NB4 (cell line): ENCODE results near the gene ARMC5.

Source experiments
- CTCF ChIP-seq: IDR thresholded peaks from one replicate; pipeline ENCODE4 v1.5.1; 2012; ENCODE audit warnings: low read depth, low read length
- POLR2A ChIP-seq: IDR thresholded peaks from 2 replicates; pipeline ENCODE4 v1.6.1; 2011; ENCODE audit warnings: mild to moderate bottlenecking; ENCODE audit not compliant: insufficient read length; ENCODE audit errors: extremely low read depth
- TF ChIP-seq, protein P1 (sequence below): IDR thresholded peaks from 2 replicates; pipeline ENCODE4 v1.6.1; 2011; ENCODE audit warnings: low read depth, low read length

- TF ChIP-seq, protein P1, sequence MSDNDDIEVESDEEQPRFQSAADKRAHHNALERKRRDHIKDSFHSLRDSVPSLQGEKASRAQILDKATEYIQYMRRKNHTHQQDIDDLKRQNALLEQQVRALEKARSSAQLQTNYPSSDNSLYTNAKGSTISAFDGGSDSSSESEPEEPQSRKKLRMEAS = no peak
- TF ChIP-seq CTCF = no peak
- no peak for TF ChIP-seq POLR2A
These were observed 8.6 kb downstream of the ARMC5 start for GRCh38 chr16:31467858-31468257.
